ENCODE measurements around the gene FLCN. TPM values are rescaled to one million over a fixed set of nuclear protein-coding genes. Genes with fewer than 3 reads are reported as not detected.

The FLCN gene
- total and polyA plus RNA-seq, 10 of the 15 experiments (the other 5 are each of a cell fraction or from before 2014, with no cell fraction given), result 1.1 to 24.7 (median 10.4) TPM

DNA sequence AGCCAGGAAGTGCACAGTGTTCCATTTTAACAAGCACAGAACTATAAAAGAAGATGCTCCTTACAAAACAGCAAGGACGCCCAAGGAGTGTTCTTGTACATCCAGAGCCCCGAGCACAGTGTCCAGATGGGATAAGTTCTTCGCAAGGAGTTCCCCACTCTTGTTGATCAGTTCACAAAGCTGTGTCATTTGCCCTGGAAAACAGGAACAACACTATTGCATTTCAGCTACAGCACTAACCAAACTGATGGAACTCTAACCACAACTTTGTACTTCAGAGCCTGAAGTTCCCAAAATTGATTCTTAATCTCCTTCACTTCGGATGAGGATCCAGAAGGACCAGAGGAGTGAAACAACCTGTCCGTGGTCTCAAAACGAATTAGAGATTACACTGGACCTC is 39.0 kb upstream of the FLCN start:
- TF ChIP-seq SMAD5 (IDR thresholded peaks at IDR 0.05; ENCODE audit: low read depth) (no peak), CBX5 (IDR thresholded peaks at IDR 0.05; ENCODE audit: low read depth) (no peak), MYB (IDR thresholded peaks at IDR 0.05; ENCODE audit: borderline replicate concordance, low read depth, low read length) (no peak), TARDBP (IDR thresholded peaks at IDR 0.05; ENCODE audit: borderline replicate concordance) (no peak), ZNF24 (IDR thresholded peaks at IDR 0.05) (no peak), SUZ12 (IDR thresholded peaks at IDR 0.05; ENCODE audit: unreplicated experiment) (no peak), TCF3 (IDR thresholded peaks at IDR 0.05; ENCODE audit: borderline replicate concordance, insufficient read depth, low read depth, low read length) (no peak), STAT3 (IDR thresholded peaks at IDR 0.05; ENCODE audit: low read depth, low read length) (no peak), NRF1 (conservative IDR thresholded peaks at IDR 0.05; ENCODE audit: low read depth, low read length) (no peak)
- TF ChIP-seq, protein P1, sequence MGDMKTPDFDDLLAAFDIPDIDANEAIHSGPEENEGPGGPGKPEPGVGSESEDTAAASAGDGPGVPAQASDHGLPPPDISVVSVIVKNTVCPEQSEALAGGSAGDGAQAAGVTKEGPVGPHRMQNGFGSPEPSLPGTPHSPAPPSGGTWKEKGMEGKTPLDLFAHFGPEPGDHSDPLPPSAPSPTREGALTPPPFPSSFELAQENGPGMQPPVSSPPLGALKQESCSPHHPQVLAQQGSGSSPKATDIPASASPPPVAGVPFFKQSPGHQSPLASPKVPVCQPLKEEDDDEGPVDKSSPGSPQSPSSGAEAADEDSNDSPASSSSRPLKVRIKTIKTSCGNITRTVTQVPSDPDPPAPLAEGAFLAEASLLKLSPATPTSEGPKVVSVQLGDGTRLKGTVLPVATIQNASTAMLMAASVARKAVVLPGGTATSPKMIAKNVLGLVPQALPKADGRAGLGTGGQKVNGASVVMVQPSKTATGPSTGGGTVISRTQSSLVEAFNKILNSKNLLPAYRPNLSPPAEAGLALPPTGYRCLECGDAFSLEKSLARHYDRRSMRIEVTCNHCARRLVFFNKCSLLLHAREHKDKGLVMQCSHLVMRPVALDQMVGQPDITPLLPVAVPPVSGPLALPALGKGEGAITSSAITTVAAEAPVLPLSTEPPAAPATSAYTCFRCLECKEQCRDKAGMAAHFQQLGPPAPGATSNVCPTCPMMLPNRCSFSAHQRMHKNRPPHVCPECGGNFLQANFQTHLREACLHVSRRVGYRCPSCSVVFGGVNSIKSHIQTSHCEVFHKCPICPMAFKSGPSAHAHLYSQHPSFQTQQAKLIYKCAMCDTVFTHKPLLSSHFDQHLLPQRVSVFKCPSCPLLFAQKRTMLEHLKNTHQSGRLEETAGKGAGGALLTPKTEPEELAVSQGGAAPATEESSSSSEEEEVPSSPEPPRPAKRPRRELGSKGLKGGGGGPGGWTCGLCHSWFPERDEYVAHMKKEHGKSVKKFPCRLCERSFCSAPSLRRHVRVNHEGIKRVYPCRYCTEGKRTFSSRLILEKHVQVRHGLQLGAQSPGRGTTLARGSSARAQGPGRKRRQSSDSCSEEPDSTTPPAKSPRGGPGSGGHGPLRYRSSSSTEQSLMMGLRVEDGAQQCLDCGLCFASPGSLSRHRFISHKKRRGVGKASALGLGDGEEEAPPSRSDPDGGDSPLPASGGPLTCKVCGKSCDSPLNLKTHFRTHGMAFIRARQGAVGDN (IDR thresholded peaks at IDR 0.05), result no peak
- TF ChIP-seq, protein P2, sequence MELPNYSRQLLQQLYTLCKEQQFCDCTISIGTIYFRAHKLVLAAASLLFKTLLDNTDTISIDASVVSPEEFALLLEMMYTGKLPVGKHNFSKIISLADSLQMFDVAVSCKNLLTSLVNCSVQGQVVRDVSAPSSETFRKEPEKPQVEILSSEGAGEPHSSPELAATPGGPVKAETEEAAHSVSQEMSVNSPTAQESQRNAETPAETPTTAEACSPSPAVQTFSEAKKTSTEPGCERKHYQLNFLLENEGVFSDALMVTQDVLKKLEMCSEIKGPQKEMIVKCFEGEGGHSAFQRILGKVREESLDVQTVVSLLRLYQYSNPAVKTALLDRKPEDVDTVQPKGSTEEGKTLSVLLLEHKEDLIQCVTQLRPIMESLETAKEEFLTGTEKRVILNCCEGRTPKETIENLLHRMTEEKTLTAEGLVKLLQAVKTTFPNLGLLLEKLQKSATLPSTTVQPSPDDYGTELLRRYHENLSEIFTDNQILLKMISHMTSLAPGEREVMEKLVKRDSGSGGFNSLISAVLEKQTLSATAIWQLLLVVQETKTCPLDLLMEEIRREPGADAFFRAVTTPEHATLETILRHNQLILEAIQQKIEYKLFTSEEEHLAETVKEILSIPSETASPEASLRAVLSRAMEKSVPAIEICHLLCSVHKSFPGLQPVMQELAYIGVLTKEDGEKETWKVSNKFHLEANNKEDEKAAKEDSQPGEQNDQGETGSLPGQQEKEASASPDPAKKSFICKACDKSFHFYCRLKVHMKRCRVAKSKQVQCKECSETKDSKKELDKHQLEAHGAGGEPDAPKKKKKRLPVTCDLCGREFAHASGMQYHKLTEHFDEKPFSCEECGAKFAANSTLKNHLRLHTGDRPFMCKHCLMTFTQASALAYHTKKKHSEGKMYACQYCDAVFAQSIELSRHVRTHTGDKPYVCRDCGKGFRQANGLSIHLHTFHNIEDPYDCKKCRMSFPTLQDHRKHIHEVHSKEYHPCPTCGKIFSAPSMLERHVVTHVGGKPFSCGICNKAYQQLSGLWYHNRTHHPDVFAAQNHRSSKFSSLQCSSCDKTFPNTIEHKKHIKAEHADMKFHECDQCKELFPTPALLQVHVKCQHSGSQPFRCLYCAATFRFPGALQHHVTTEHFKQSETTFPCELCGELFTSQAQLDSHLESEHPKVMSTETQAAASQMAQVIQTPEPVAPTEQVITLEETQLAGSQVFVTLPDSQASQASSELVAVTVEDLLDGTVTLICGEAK (IDR thresholded peaks at IDR 0.05; ENCODE audit: borderline replicate concordance), result no peak
- TF ChIP-seq, protein P3, sequence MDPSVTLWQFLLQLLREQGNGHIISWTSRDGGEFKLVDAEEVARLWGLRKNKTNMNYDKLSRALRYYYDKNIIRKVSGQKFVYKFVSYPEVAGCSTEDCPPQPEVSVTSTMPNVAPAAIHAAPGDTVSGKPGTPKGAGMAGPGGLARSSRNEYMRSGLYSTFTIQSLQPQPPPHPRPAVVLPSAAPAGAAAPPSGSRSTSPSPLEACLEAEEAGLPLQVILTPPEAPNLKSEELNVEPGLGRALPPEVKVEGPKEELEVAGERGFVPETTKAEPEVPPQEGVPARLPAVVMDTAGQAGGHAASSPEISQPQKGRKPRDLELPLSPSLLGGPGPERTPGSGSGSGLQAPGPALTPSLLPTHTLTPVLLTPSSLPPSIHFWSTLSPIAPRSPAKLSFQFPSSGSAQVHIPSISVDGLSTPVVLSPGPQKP (IDR thresholded peaks at IDR 0.05; ENCODE audit: low read depth, low read length), result no peak
- Histone ChIP-seq H4K20me1 (ENCODE audit: control insufficient read depth, insufficient read depth) (no peaks in the 10 kb centered on the region), H3K36me3 (ENCODE audit: control insufficient read depth in 2 of 2, insufficient read depth in 2 of 2, low read length in 1 of 2) (peaks cover 8 to 19% of the 10 kb centered on the region in 2 experiments; a peak in 3 of 4 replicates), H3K9ac (ENCODE audit: control insufficient read depth, insufficient read depth, low read length) (no peak overlapping the region), H3K9me3 (replicated peaks; ENCODE audit: control insufficient read depth, insufficient read depth, low read length) (no peaks in the 10 kb centered on the region), H3K79me2 (ENCODE audit: control insufficient read depth, insufficient read depth, low read length) (peaks cover 47% of the 10 kb centered on the region), H3K4me2 (ENCODE audit: control insufficient read depth, insufficient read depth) (no peak overlapping the region), H3K27ac (ENCODE audit: control insufficient read depth, insufficient read depth) (no peak overlapping the region), H3K27me3 (replicated peaks in 1 of 2; ENCODE audit: control insufficient read depth in 2 of 2, insufficient read depth in 2 of 2, low read length in 1 of 2) (no peaks in the 10 kb centered on the region), H3K4me1 (ENCODE audit: control insufficient read depth, insufficient read depth, low read length) (peaks cover 4% of the 10 kb centered on the region; the same call in 1 of the 2 replicates), H3K4me3 (no peak overlapping the region), H2AFZ (ENCODE audit: control insufficient read depth, low read depth, low read length) (no peak overlapping the region)
- ChIA-PET POLR2A (no interaction called here), SMC1A (ENCODE audit: uncharacterized antibody, unreplicated experiment) (interaction anchor here (1.5 to 2.0 kb wide), 2 partner anchors 8 to 28 kb away, joined by 5 to 6 read pairs; no protein-coding TSS in a partner anchor), CTCF (interaction anchor here (0.8 to 1.9 kb wide), 2 partner anchors 14 to 275 kb away, joined by 3 to 5 read pairs; no protein-coding TSS in a partner anchor), RAD21 (ENCODE audit: unreplicated experiment) (interaction anchor here (0.7 kb wide), 1 partner anchor 75 kb away, joined by 3 read pairs; no protein-coding TSS in a partner anchor)
- DNase-seq (ENCODE audit: low read depth, low spot score) (no peak), FAIRE-seq (peak; percentile 44), ATAC-seq (no peak)
- 70% methylated on average over 6 of the region's 6 CpGs for WGBS (ENCODE audit: insufficient coverage, insufficient replicate concordance, low lambda C conversion rate, missing lambda C conversion rate)
- in situ Hi-C loops (cut with MboI) (no loop called here), intact Hi-C loops (cut with micrococcal nuclease; ENCODE audit: unreplicated experiment) (loop anchor here (5.0 kb wide), 1 partner anchor 36 kb away; no protein-coding TSS in a partner anchor)
- BruUV-seq (replicated peaks), result no TSS peak
